Measurements from ENCODE around the gene KIAA1755. TPM values are rescaled to one million over a fixed set of nuclear protein-coding genes. Genes with fewer than 3 reads are reported as not detected.

Gene KIAA1755
- total and polyA plus RNA-seq, 2 donors (not counting 1 experiment from before 2014, with no cell fraction given): not detected

- Histone ChIP-seq H3K9me3 (ENCODE audit: control extremely low read depth in 1 of 3, control insufficient read depth in 2 of 3, insufficient read depth in 1 of 3, low read length in 2 of 3) (peaks cover 0 to 4% (median 0%) of the 10 kb centered on the region in 3 donors), H4K20me1 (ENCODE audit: control insufficient read depth, insufficient read depth, low read length, poor library complexity, severe bottlenecking) (no peaks in the 10 kb centered on the region), H3K4me3 (ENCODE audit: control extremely low read depth in 1 of 5, extremely low read depth in 1 of 5, insufficient read depth in 1 of 5, low read depth in 2 of 5, low read length in 4 of 5) (no peak overlapping the region), H2AFZ (ENCODE audit: insufficient read depth, low read depth, low read length, poor library complexity, severe bottlenecking) (no peak overlapping the region), H3K9ac (ENCODE audit: low read length) (no peak overlapping the region), H3K27ac (ENCODE audit: low read length in 2 of 2) (no peak overlapping the region), H3K79me2 (ENCODE audit: control insufficient read depth, insufficient read depth, low read length) (no peaks in the 10 kb centered on the region), H3K27me3 (replicated peaks in 1 of 4; ENCODE audit: control extremely low read depth in 1 of 4, control insufficient read depth in 3 of 4, insufficient read depth in 4 of 4, low read length in 3 of 4) (peaks cover 0 to 7% (median 0%) of the 10 kb centered on the region in 4 experiments), H3K36me3 (replicated peaks in 1 of 2; ENCODE audit: control extremely low read depth in 1 of 2, control insufficient read depth in 1 of 2, extremely low read depth in 1 of 2, insufficient read depth in 2 of 2, low read length in 1 of 2) (no peaks in the 10 kb centered on the region), H3K4me1 (ENCODE audit: control insufficient read depth in 2 of 2, insufficient read depth in 2 of 2, low read length in 2 of 2) (peaks cover 11 to 16% of the 10 kb centered on the region in 2 donors), H3K4me2 (replicated peaks; ENCODE audit: low read depth, low read length, poor library complexity, severe bottlenecking) (no peak overlapping the region)
- no CpG with 5 or more reads among the region's 2 CpGs for WGBS (ENCODE audit: insufficient coverage)
- ATAC-seq (ENCODE audit: low read depth): no peak
- Mint-ChIP-seq H3K27me3 (no peaks in the 10 kb centered on the region), H3K9me3 (ENCODE audit: insufficient read depth) (no peaks in the 10 kb centered on the region), H3K4me1 (peaks cover 14% of the 10 kb centered on the region), H3K4me3 (no peak overlapping the region), H3K27ac (no peak overlapping the region)
- CTCF ChIA-PET: interaction anchor here (1.3 to 4.8 kb wide), 4 partner anchors 59 to 105 kb away, joined by 4 to 56 read pairs (median 28); no protein-coding TSS in a partner anchor
- POLR2A ChIA-PET: no interaction called here
- intact Hi-C loops (cut with micrococcal nuclease): no loop called here
- TF ChIP-seq, protein P1, sequence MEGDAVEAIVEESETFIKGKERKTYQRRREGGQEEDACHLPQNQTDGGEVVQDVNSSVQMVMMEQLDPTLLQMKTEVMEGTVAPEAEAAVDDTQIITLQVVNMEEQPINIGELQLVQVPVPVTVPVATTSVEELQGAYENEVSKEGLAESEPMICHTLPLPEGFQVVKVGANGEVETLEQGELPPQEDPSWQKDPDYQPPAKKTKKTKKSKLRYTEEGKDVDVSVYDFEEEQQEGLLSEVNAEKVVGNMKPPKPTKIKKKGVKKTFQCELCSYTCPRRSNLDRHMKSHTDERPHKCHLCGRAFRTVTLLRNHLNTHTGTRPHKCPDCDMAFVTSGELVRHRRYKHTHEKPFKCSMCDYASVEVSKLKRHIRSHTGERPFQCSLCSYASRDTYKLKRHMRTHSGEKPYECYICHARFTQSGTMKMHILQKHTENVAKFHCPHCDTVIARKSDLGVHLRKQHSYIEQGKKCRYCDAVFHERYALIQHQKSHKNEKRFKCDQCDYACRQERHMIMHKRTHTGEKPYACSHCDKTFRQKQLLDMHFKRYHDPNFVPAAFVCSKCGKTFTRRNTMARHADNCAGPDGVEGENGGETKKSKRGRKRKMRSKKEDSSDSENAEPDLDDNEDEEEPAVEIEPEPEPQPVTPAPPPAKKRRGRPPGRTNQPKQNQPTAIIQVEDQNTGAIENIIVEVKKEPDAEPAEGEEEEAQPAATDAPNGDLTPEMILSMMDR (IDR thresholded peaks at IDR 0.05): no peak
- no peak for TF ChIP-seq EZH2 (IDR thresholded peaks at IDR 0.05; ENCODE audit: borderline replicate concordance, insufficient read depth, low read depth, low read length, poor library complexity, severe bottlenecking)
- no peak for DNase-seq
Observed at GRCh38 chr20:38162149-38162548, 98.4 kb downstream of the KIAA1755 start.

DNA sequence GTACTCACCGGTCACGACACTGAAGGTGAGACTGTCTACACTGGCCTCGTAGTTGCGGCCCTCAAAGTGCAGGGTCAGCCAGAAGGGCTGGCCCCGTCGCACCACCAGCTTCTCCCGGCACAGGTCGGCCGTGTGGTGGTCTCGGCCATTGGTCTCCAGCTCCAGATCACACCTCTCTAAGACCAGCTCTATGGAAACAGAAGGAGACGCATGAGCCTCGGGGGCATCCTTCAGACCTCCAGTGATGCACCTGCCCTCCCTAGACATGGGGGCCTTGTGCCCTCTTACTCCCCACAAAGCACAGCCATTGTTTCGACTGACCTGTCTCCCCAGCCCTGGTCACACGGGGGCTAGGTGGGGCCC is 99.1 kb downstream of the KIAA1755 start:
- no peaks in the 10 kb centered on the region for H3K36me3 ChIP-seq (replicated peaks in 1 of 2; ENCODE audit: control extremely low read depth in 1 of 2, control insufficient read depth in 1 of 2, extremely low read depth in 1 of 2, insufficient read depth in 2 of 2, low read length in 1 of 2)
- H3K4me2 ChIP-seq (replicated peaks; ENCODE audit: low read depth, low read length, poor library complexity, severe bottlenecking): no peak overlapping the region
- H3K27ac ChIP-seq (ENCODE audit: low read length in 2 of 2): no peak overlapping the region
- H3K4me3 ChIP-seq (ENCODE audit: control extremely low read depth in 1 of 5, extremely low read depth in 1 of 5, insufficient read depth in 1 of 5, low read depth in 2 of 5, low read length in 4 of 5): no peak overlapping the region
- intact Hi-C loops (cut with micrococcal nuclease): no loop called here
- H3K4me1 Mint-ChIP-seq: peaks cover 14% of the 10 kb centered on the region
- no peak overlapping the region for H3K4me3 Mint-ChIP-seq
- POLR2A ChIA-PET: no interaction called here
- CTCF ChIA-PET: interaction anchor here (1.3 to 4.8 kb wide), 5 partner anchors 46 to 104 kb away, joined by 3 to 56 read pairs (median 5); no protein-coding TSS in a partner anchor
- H3K27ac Mint-ChIP-seq: no peak overlapping the region
- peaks cover 11 to 16% of the 10 kb centered on the region in 2 donors for H3K4me1 ChIP-seq (ENCODE audit: control insufficient read depth in 2 of 2, insufficient read depth in 2 of 2, low read length in 2 of 2)
- H3K9me3 ChIP-seq (ENCODE audit: control extremely low read depth in 1 of 3, control insufficient read depth in 2 of 3, insufficient read depth in 1 of 3, low read length in 2 of 3): peaks cover 0 to 4% (median 0%) of the 10 kb centered on the region in 3 donors
- no peaks in the 10 kb centered on the region for H4K20me1 ChIP-seq (ENCODE audit: control insufficient read depth, insufficient read depth, low read length, poor library complexity, severe bottlenecking)
- H3K27me3 ChIP-seq (replicated peaks in 1 of 4; ENCODE audit: control extremely low read depth in 1 of 4, control insufficient read depth in 3 of 4, insufficient read depth in 4 of 4, low read length in 3 of 4): peaks cover 0 to 7% (median 0%) of the 10 kb centered on the region in 4 experiments
- WGBS (ENCODE audit: insufficient coverage): 94% methylated on average over 13 of the region's 14 CpGs
- no peaks in the 10 kb centered on the region for H3K27me3 Mint-ChIP-seq
- no peak overlapping the region for H2AFZ ChIP-seq (ENCODE audit: insufficient read depth, low read depth, low read length, poor library complexity, severe bottlenecking)
- no peak for ATAC-seq (ENCODE audit: low read depth)
- no peaks in the 10 kb centered on the region for H3K9me3 Mint-ChIP-seq (ENCODE audit: insufficient read depth)
- no peak for DNase-seq
- TF ChIP-seq, protein P1 (IDR thresholded peaks at IDR 0.05): no peak
- no peak overlapping the region for H3K9ac ChIP-seq (ENCODE audit: low read length)
- no peaks in the 10 kb centered on the region for H3K79me2 ChIP-seq (ENCODE audit: control insufficient read depth, insufficient read depth, low read length)

Other genes starting within 250 kb of the KIAA1755 start
- 33.9 and 34.5 TPM in 2 replicates for gene TTI1, start 227.3 kb downstream of the KIAA1755 start, total RNA-seq
- 12.9 and 13.9 TPM in 2 replicates for gene TTI1, start 227.3 kb downstream of the KIAA1755 start, polyA plus RNA-seq
- gene RPRD1B, start 227.0 kb downstream of the KIAA1755 start, total RNA-seq: 54.9 and 55.9 TPM in 2 replicates
- 6.0 and 10.2 TPM in 2 replicates for gene RPRD1B, start 227.0 kb downstream of the KIAA1755 start, polyA plus RNA-seq
- 58.8 and 60.8 TPM in 2 replicates for gene TGM2, start 95.5 kb downstream of the KIAA1755 start, total RNA-seq
- 0.27 and 2.4 TPM in 2 replicates for gene TGM2, start 95.5 kb downstream of the KIAA1755 start, polyA plus RNA-seq
- 0.44 TPM in 1 of 2 replicates, not detected in the other for gene BPI, start 43.4 kb upstream of the KIAA1755 start, total RNA-seq
- 0.10 and 0.13 TPM in 2 replicates for gene BPI, start 43.4 kb upstream of the KIAA1755 start, polyA plus RNA-seq
- gene LBP, start 85.7 kb upstream of the KIAA1755 start, total RNA-seq: not detected in 2 replicates
- gene LBP, start 85.7 kb upstream of the KIAA1755 start, polyA plus RNA-seq: not detected in 2 replicates
- 49.6 and 64.3 TPM in 2 replicates for gene SNHG17, start 174.6 kb upstream of the KIAA1755 start, total RNA-seq
- 78.0 and 89.4 TPM in 2 replicates for gene SNHG17, start 174.6 kb upstream of the KIAA1755 start, polyA plus RNA-seq
- gene RALGAPB, start 212.1 kb upstream of the KIAA1755 start, total RNA-seq: 58.3 and 63.4 TPM in 2 replicates
- gene RALGAPB, start 212.1 kb upstream of the KIAA1755 start, polyA plus RNA-seq: 15.0 and 21.2 TPM in 2 replicates